Fibroblast of villous mesenchyme (primary cell): ENCODE data around the gene LRRC70. TPM values are rescaled to one million over a fixed set of nuclear protein-coding genes. Genes with fewer than 3 reads are reported as not detected.

ENCODE experiments used
- DNase-seq: peaks from one replicate; pipeline ENCODE4 v3.0.0-alpha.2; 2010; ENCODE audit warnings: low read depth
- H3K4me3 ChIP-seq: 2 replicates; pipeline ENCODE4 v1.5.1; 2011; ENCODE audit warnings: low read depth, mild to moderate bottlenecking, low read length
- CTCF ChIP-seq: IDR thresholded peaks from 2 replicates; pipeline ENCODE4 v1.5.1; 2012; ENCODE audit warnings: low read depth, mild to moderate bottlenecking, low read length; ENCODE audit not compliant: insufficient read depth
- total RNA-seq: library from RNA; depleted of rRNA; stranded (reverse); fragments of >200 nt; gene quantifications from 2 replicates; pipeline ENCODE4 v1.2.3, GENCODE V29; 2012

LRRC70 gene
- total RNA-seq, 1 donor = 1.3 TPM

GRCh38 chr5:62581836-62582597 lies 3.4 kb downstream of the LRRC70 start:
- no peak for DNase-seq
- no peak overlapping the region for H3K4me3 ChIP-seq

GRCh38 chr5:62584391-62584790 lies 5.8 kb downstream of the LRRC70 start:
- H3K4me3 ChIP-seq = no peak overlapping the region
- no peak for DNase-seq
- no peak for TF ChIP-seq CTCF

More at GRCh38 chr5:62581836-62582597, 3.4 kb downstream of the LRRC70 start:
- no peak for TF ChIP-seq CTCF

- H3K4me3 ChIP-seq = no peak overlapping the region
- TF ChIP-seq CTCF = no peak
Measured at GRCh38 chr5:62585306-62585705, 6.7 kb downstream of the LRRC70 start.

GRCh38 chr5:62585751-62586150 lies 7.1 kb downstream of the LRRC70 start:
- peak; percentile 19 for DNase-seq
- no peak for TF ChIP-seq CTCF
- H3K4me3 ChIP-seq = no peak overlapping the region

More at GRCh38 chr5:62585306-62585705, 6.7 kb downstream of the LRRC70 start:
- no peak for DNase-seq

GRCh38 chr5:62587737-62588136 lies 9.1 kb downstream of the LRRC70 start:
- TF ChIP-seq CTCF = no peak
- H3K4me3 ChIP-seq = no peak overlapping the region
- peak; percentile 70 for DNase-seq

- no peak for DNase-seq
- H3K4me3 ChIP-seq = no peak overlapping the region
- TF ChIP-seq CTCF = no peak
Measured at GRCh38 chr5:62588668-62589067, 10.0 kb downstream of the LRRC70 start.

GRCh38 chr5:62589504-62589903 lies 10.9 kb downstream of the LRRC70 start:
- no peak for TF ChIP-seq CTCF
- DNase-seq = no peak

More at GRCh38 chr5:62589504-62589903, 10.9 kb downstream of the LRRC70 start:
- H3K4me3 ChIP-seq = no peak overlapping the region
